Activated B cell treated with CpG ODN at 0.5 μM for 24 hours (primary cell): Measurements from ENCODE around the gene RNF212B. TPM values are rescaled to one million over a fixed set of nuclear protein-coding genes. Genes with fewer than 3 reads are reported as not detected.
A peak's percentile ranks its signal among the peaks of the same experiment; 100 is the strongest.

Experiments used
- ATAC-seq: fragments of 200-7000 bp; cut with Tn5 transposase; one replicate; pipeline ENCODE4 v1.10.0; 2021; ENCODE audit warnings: low read depth, mild to moderate bottlenecking, moderate library complexity
- CTCF ChIA-PET: fragments of 350-600 bp; sonication (Branson Sonifier 250); formaldehyde crosslinking; loops from one replicate; lab custom pipeline; 2021; ENCODE audit warnings: antibody characterized with exemption; lab: Charles Lee
- POLR2A ChIA-PET: fragments of 350-600 bp; sonication (Branson Sonifier 250); formaldehyde crosslinking; loops from one replicate; lab custom pipeline; 2021; ENCODE audit warnings: antibody characterized with exemption; lab: Charles Lee
- DNase-seq: peaks from one replicate; pipeline ENCODE4 v3.0.0; 2022
- H3K27ac Mint-ChIP-seq: one replicate; pipeline ENCODE4 v1.8.0; 2020; ENCODE audit warnings: mixed read lengths
- H3K27me3 Mint-ChIP-seq: one replicate; pipeline ENCODE4 v1.8.0; 2021; ENCODE audit warnings: mixed read lengths
- H3K36me3 Mint-ChIP-seq: one replicate; pipeline ENCODE4 v1.8.0; 2021; ENCODE audit warnings: low read depth, mixed read lengths
- H3K4me1 Mint-ChIP-seq: one replicate; pipeline ENCODE4 v1.8.0; 2021; ENCODE audit warnings: mixed read lengths
- H3K4me3 Mint-ChIP-seq: one replicate; pipeline ENCODE4 v1.8.0; 2020; ENCODE audit warnings: mild to moderate bottlenecking, mixed read lengths
- H3K9me3 Mint-ChIP-seq: one replicate; pipeline ENCODE4 v1.8.0; 2020; ENCODE audit warnings: mixed read lengths
- CTCF ChIP-seq: fragments of 200-600 bp; IDR thresholded peaks from one replicate; pipeline ENCODE4 v1.8.0; 2022; ENCODE audit warnings: antibody characterized with exemption, mild to moderate bottlenecking
- intact Hi-C: fragments of 100-400 bp; cut with micrococcal nuclease; formaldehyde crosslinking; loops from one replicate; pipeline ENCODE4 v1.15.1; 2024
- total RNA-seq: library from RNA; stranded (reverse); gene quantifications from 2 replicates; pipeline ENCODE4 v1.2.3, GENCODE V29; 2022

Gene RNF212B
- total RNA-seq, 1 donor from 2014 or later, result not detected

GRCh38 chr14:23284654-23285529, 47.2 kb downstream of the RNF212B start:
- peak overlapping the region; percentile 96 for H3K4me3 Mint-ChIP-seq
- intact Hi-C loops, result no loop called here
- no peak for TF ChIP-seq CTCF
- ChIA-PET CTCF (no interaction called here), POLR2A (interaction anchor here (0.7 to 3.4 kb wide), 4 partner anchors 17 to 450 kb away, joined by 4 to 44 read pairs (median 20); partner anchors contain the start of genes BCL2L2, PABPN1 and PPP1R3E)
- H3K36me3 Mint-ChIP-seq, result peaks cover 7% of the 10 kb centered on the region
- ATAC-seq (no peak), DNase-seq (no peak)
- peaks cover 18% of the 10 kb centered on the region for H3K4me1 Mint-ChIP-seq
- H3K27ac Mint-ChIP-seq, result peak overlapping the region; percentile 86
- no peaks in the 10 kb centered on the region for H3K9me3 Mint-ChIP-seq
- H3K27me3 Mint-ChIP-seq, result no peaks in the 10 kb centered on the region

DNA sequence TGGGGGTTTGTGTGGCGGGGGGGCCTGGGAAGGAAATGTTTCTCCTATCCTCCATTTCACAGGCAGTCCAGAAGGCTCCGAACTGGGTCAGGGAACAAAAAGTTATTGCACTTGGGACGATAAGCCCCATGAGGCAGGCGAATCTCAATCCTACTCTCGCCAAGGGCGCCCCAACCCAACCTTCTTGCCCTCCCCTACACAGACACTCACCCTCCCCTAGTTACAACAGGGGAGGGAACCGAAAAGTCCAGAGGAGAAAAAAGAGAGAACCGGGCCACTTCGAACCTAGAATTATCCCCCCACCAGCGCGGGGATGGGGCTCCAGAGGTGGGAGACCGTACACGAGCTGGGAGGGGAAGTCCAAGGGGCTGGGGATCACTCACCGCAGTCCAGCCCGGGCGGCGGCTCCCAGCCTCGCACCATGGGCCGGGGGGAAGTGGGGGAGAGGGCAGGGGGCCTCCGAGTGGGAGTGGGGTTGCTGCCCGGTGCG, 47.8 kb downstream of the RNF212B start:
- Mint-ChIP-seq H3K36me3 (peaks cover 7% of the 10 kb centered on the region), H3K4me3 (peak overlapping the region; percentile 96), H3K9me3 (no peaks in the 10 kb centered on the region), H3K27me3 (no peaks in the 10 kb centered on the region), H3K27ac (peak overlapping the region; percentile 86), H3K4me1 (peaks cover 18% of the 10 kb centered on the region)
- ATAC-seq, result peak; percentile 26
- CTCF ChIA-PET, result interaction anchor here (1.4 to 2.0 kb wide), 2 partner anchors 10 to 15 kb away, joined by 6 to 14 read pairs; no protein-coding TSS in a partner anchor
- TF ChIP-seq CTCF, result no peak
- intact Hi-C loops, result loop anchor here (1.0 kb wide), 4 partner anchors 10 to 184 kb away; partner anchors contain the start of genes NGDN and PABPN1
- POLR2A ChIA-PET, result interaction anchor here (0.6 to 3.4 kb wide), 8 partner anchors 10 to 450 kb away, joined by 3 to 44 read pairs (median 9); partner anchors contain the start of genes ACIN1, BCL2L2, C14orf119 and PABPN1
- DNase-seq, result no peak

DNA sequence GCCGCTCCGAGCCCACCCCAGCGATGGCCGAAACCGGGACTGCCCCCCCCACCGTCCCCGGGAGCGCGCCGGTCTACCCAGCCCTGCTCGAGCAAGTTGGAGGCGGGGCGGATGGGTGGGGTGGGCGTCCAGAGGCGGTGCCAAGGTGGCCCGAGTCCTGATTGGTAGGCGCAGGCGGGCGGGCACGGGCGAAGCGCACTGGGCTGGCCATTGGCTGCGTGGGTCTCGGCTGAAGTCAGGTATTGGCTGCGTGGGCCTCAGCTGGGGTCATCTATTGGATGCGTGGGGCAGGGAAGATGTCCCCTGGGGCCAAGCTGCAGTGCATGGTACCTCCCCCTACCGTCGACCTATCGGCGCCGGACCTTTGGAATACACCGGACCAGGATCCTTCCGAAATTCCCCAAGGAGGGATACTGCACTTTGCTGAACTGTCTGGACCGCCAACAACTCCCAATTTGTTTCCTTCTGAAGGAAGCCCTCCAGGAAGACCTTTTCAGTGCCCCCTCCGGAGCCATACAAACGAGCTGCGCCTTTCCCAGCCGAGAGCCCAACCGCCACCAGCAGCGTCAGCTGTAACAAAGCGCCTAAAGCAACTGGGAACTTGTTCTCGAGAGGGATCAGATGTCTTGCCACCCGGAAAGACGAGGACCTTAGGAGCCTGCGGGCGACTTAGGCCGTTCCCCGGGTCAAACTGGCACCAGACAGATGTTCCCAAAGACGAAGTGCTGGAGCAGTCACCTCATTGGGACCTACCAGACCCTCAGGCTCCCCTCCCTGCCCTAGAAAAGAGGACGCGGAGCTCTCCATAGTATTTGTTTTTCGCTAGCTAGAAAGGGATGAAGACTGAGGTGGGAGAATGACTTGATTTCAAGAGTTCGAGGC, 48.5 kb downstream of the RNF212B start, which contains the start of gene HOMEZ:
Gene HOMEZ (minus strand): TSS at position 113 of the 882 bp plus-strand sequence. CDS start 180 bp downstream, outside the sequence.
- no peaks in the 10 kb centered on the region for H3K27me3 Mint-ChIP-seq
- POLR2A ChIA-PET, result interaction anchor here (0.6 to 3.4 kb wide), 7 partner anchors 9 to 449 kb away, joined by 3 to 44 read pairs (median 13); partner anchors contain the start of genes ACIN1, C14orf119, PABPN1 and PPP1R3E
- ATAC-seq (peak; percentile 97), DNase-seq (peak; percentile 97)
- peak within 1 kb of the TSS; percentile 96 for H3K4me3 Mint-ChIP-seq
- peaks cover 7% of the 10 kb centered on the region for H3K36me3 Mint-ChIP-seq
- CTCF ChIA-PET, result interaction anchor here (0.9 to 2.0 kb wide), 5 partner anchors 10 to 165 kb away, joined by 3 to 14 read pairs (median 6); no protein-coding TSS in a partner anchor
- H3K9me3 Mint-ChIP-seq, result no peaks in the 10 kb centered on the region
- intact Hi-C loops, result loop anchor here (1.0 kb wide), 4 partner anchors 9 to 183 kb away; partner anchors contain the start of genes NGDN and PABPN1
- H3K27ac Mint-ChIP-seq, result peak within 1 kb of the TSS; percentile 90
- peaks cover 18% of the 10 kb centered on the region for H3K4me1 Mint-ChIP-seq
- no peak for TF ChIP-seq CTCF

- no peak for ATAC-seq
- no peak for DNase-seq
- CTCF ChIA-PET, result interaction anchor here (0.9 to 2.0 kb wide), 5 partner anchors 9 to 166 kb away, joined by 3 to 14 read pairs (median 6); no protein-coding TSS in a partner anchor
- POLR2A ChIA-PET, result interaction anchor here (1.3 to 3.4 kb wide), 4 partner anchors 8 to 192 kb away, joined by 13 to 44 read pairs (median 24); partner anchors contain the start of genes ACIN1, C14orf119, PABPN1 and PPP1R3E
- Mint-ChIP-seq H3K27ac (peak overlapping the region; percentile 90), H3K4me3 (peak overlapping the region; percentile 96), H3K27me3 (no peaks in the 10 kb centered on the region), H3K9me3 (no peaks in the 10 kb centered on the region), H3K36me3 (peaks cover 7% of the 10 kb centered on the region), H3K4me1 (peaks cover 18% of the 10 kb centered on the region)
- TF ChIP-seq CTCF, result no peak
- intact Hi-C loops, result loop anchor here (1.0 kb wide), 4 partner anchors 8 to 182 kb away; partner anchors contain the start of genes NGDN and PABPN1
Measured at GRCh38 chr14:23286902-23287479, 49.3 kb downstream of the RNF212B start.
